Renal cortical epithelial cell (primary cell): ENCODE results near the gene ARL5A. TPM values are rescaled to one million over a fixed set of nuclear protein-coding genes. Genes with fewer than 3 reads are reported as not detected.

Experiments
- DNase-seq: peaks from one replicate; pipeline ENCODE4 v3.0.0-alpha.2; 2011; ENCODE audit warnings: low read depth
- total RNA-seq: library from RNA; depleted of rRNA; stranded (reverse); fragments of >200 nt; gene quantifications from 2 replicates; pipeline ENCODE4 v1.2.3, GENCODE V29; 2014

ARL5A gene
- total RNA-seq, 1 donor from 2014 or later = 97.2 TPM

DNA sequence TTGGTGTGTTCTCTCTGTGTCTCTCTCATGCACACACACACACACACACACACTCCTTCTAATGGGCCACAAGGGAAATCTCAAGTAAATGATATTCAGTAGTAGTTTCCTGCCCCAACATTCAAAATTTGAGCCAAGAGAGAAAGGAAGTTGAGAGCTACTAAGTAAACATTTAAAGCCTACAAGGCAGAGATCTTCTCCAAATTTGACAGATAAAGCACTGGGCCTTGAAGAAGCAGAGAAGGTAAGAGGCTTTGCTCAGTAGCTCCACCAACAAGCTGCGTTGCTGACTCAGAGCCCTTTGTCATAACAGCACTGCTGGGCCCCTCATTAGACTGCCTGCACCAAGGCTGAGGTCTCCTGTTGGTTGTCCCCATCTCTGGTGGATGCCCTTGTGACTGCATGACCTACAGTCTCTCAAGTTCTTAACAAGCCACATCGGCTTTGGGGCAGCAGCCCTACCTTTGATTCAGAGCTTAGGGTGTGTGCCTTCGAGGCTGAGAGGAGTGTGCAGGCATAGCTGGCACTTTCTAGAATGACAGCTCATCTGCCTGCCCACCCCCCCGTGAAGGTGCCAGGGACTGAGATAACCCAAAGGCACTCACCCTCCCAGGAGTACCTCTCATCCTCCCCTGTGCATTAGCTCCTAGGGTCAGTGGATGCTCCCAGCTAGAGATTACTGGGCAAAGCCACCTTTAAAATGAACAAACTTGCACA lies 61.6 kb downstream of the ARL5A start:
- DNase-seq = no peak

DNA sequence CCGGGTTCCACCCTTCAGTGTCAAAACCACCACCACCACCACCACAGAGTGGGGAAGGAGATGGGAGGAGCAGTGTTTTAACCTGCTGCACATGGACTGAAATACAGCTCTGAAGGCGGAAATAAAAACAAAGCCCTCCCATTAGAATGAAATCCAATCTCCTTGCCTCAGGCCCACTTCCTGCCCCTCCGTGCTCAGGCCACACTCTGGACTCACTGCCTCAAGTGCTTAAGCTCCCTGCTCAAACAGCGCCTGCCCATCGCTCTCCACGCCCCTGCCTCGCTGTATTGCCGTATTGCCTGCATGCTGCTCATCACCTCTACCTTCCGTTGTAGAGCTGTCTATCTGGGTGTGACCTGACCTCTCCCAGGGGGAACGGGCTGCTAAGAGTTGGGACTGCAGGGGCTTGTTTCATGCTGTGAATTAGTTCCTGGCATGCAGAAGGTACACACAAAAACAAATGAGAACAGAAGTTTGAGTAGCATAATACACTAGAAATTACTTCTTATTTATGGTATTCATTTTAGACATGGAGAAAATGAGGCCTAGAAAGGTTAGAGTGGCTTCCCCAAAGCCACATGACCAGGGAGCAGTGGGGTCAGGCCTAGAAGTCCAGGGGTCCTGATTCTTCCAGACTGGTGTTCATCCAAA lies 62.3 kb downstream of the ARL5A start:
- DNase-seq = no peak

DNA sequence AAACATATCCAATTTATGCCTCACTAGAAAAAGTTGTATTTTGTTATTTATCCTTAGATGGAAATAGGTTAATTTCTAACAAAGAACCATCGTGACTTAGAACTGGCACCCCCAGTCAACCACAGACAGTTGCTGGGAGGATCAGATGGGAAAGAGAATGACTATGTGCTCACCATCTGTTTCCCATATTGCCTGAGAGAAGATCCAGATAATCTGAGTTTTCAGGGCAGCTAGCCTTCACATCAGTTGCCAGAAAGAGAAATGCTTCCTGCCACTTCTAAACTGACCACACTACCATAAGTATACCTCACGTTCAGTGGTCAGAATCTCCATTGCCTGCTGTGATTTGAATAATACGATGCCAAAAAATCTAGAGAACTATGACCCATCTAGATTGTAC lies 65.5 kb downstream of the ARL5A start:
- DNase-seq = no peak

DNA sequence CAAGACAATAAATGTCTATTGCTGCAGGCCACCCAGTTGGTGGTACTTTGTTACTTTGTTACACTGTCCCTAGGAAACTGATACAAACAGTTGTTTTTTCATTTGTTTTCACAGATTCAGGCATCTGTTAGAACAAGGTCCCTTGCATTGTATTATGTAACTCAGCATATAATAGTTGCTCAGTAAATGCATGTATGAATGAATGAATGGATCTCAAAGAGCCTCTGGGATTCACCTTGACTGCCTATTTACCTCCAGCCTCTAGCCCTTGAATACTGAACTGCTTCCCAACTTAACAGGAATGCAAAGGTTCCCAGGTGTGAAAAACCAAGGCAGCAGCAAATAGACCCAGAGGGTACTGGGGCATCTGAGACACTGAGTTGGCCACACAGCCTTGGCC lies 66.5 kb downstream of the ARL5A start:
- DNase-seq = no peak

DNA sequence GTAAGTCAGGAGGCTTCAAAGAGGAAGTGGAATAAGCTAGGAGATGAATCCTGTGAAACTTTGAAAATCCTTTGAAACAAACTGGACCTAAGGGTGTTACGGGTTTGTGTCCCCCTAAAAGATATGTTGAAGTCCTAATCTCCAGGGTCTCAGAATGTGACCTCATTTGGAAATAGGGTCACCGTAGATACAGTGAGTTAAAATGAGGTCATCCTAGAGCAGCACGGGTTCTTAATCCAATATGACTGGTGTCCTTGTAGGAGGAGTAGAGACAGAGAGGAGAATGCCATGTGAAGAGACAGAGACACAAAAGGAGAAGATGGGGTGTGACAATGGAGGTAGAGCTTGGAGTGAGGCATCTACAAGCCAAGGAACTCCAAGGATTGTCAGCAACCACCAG lies 67.0 kb downstream of the ARL5A start:
- no peak for DNase-seq

DNA sequence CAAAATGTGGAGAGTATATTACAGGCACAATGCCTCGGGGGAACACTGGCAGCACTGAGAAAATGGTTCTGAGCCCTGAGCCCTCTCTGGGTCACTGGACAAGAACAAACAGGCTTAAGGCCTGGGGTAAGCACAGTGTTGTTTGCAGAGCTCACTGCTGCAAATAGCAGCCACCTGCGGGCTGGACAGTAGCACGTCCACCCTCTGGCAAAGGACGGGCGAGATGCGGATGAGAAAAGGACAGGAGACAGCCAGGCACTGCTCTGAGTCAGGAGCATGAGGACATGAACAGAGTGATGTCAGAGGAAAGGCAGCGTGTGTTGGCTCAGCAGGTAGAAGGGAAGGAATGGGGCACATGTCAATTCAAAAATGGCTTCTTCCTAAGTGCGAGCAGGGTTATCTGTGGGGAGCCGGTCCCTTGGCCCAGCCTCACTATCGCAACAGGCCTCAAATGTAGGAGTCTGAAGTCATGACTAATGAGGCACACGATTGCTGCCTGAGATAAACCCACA lies 68.0 kb downstream of the ARL5A start:
- DNase-seq = peak; percentile 70

DNA sequence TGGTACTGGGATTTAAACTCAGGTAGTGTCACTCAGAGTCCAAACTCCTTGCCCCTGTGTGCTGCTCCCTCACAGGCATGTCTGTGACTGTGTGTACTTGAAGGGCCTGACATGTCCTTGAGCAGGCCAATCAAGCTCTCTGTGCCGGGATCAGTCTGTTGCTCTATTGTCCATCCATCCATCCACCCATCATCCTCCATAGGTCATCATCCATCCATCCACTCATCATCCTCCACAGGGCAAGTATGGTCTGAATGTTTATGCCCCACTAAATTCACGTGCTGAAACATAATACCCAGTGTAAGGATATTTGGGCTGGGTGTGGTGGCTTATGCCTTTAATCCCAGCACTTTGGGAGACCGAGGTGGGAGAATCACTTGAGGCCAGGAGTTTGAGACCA lies 69.5 kb downstream of the ARL5A start:
- no peak for DNase-seq

DNA sequence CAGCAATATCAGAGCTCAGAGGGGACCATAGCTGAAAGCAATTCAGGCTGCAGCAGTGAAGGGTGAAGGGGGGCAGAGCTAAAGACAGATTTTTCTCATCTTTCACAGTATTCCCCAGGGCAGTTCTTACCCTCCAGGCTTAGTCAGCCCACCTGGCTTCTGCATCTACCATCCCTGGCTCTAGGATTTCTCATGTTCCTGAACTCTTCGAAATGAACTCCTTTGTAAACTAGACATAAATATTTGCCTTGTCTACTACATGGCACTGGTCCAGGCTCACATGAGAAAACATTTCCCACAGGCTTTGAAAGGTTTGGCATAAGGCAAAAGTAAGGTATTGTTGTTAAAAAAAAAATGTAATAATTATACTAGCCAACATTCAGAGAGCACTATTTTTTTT lies 70.4 kb downstream of the ARL5A start:
- DNase-seq = no peak

DNA sequence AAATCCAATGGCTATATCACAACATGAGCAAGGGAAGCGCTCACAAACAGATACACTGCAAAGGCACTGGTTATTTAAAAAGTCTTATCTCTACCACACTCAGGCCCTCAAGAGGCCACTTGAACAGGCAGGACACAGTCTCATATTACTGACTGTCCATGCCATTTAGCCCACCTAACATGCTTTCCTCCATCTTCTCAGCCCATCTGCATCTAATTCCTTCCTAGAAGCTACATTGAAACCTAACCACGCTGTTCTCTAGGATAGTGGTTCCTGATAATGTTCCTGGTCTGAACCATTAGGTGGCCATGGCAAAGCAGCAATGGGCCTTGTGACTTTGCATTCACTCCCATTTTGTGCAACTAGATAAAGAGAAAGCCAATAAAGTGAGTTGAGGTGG lies 71.4 kb downstream of the ARL5A start:
- no peak for DNase-seq

DNA sequence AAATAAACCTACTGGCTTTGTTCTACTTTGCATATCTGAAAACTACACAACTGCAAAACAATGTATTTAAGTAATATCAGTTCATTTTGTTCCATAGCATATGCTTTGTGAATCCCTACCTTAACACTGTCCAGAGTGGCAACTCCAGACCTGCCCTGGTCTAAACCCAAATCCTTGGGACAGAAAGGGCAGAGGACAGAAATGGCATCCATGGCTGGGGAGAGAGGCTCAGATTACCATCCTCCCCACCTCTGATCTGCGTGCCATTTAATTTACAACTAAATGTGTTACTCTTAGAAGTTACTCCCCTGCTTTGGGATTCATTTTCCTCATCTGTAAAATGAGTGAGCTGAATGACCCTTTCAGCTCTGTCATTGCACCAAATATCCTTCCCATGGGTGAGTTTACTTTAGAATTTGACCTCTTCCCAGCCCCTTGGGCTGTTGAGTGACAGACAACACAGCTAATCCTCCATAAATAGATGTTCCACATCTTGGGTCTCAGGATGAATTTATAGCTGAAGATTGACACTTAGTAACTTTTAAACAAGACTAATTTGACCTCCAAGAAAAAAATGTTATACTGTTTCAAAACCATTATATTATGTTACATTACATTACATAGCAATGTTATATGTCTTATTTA lies 73.8 kb downstream of the ARL5A start:
- DNase-seq = no peak

DNA sequence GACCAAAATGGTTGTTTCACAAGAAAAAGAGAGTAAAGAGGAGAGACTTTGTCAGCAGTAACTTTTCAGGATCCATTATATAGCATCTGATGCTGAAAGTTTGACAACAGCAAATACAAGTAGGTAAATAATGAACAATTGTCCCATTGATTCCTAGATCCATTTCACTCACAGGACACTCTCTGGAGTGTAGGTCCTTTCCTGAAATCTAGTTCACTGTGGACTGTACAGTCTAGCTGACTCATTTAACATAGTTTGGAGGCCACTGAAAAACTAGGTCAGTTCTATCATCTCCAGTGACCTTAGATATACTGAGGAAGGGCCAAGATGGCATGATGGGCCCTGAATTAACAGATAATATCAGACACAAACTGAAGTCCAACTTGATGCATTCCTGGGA lies 74.7 kb downstream of the ARL5A start:
- no peak for DNase-seq

Other genes starting within 250 kb of the ARL5A start
- gene NEB, start 93.9 kb downstream of the ARL5A start, total RNA-seq = under 0.01 and 1.2 TPM in 2 replicates